Mesothelial cell of epicardium (in vitro differentiated cells): ENCODE measurements around the gene SNCA. TPM values are rescaled to one million over a fixed set of nuclear protein-coding genes. Genes with fewer than 3 reads are reported as not detected.

Source experiments
- DNase-seq, 2 experiments: peaks; one replicate each; pipeline ENCODE4 v3.0.0; 2021; ENCODE audit warnings: low spot score in 2 of 2; ENCODE audit not compliant: unreplicated experiment in 2 of 2
- H3K27ac Mint-ChIP-seq: 2 replicates; pipeline ENCODE4 v1.8.0; 2021; ENCODE audit warnings: mixed read lengths
- H3K27me3 Mint-ChIP-seq: 2 replicates; pipeline ENCODE4 v1.8.0; 2021; ENCODE audit warnings: low read depth, mixed read lengths
- H3K36me3 Mint-ChIP-seq: 2 replicates; pipeline ENCODE4 v1.8.0; 2021; ENCODE audit warnings: mixed read lengths
- H3K4me1 Mint-ChIP-seq: 2 replicates; pipeline ENCODE4 v1.8.0; 2021; ENCODE audit warnings: mixed read lengths
- H3K4me3 Mint-ChIP-seq: 2 replicates; pipeline ENCODE4 v1.8.0; 2021; ENCODE audit warnings: mild to moderate bottlenecking, moderate library complexity, mixed read lengths
- H3K9me3 Mint-ChIP-seq: 2 replicates; pipeline ENCODE4 v1.8.0; 2021; ENCODE audit warnings: mixed read lengths
- CTCF ChIP-seq: fragments of 200-600 bp; sonication (generic); IDR thresholded peaks from one replicate; pipeline ENCODE4 v1.5.0; 2021; ENCODE audit warnings: antibody characterized with exemption; ENCODE audit not compliant: unreplicated experiment
- total RNA-seq: library from RNA; stranded (reverse); gene quantifications from 3 replicates; pipeline ENCODE4 v1.2.1, GENCODE V29; 2021

The SNCA gene
- total RNA-seq, 1 donor from 2014 or later, result 14.8 TPM

GRCh38 chr4:89835413-89835812 lies 1.5 kb downstream of the SNCA start:
- Mint-ChIP-seq H3K4me1 (peaks cover 18% of the 10 kb centered on the region), H3K9me3 (no peaks in the 10 kb centered on the region), H3K36me3 (peaks cover 13% of the 10 kb centered on the region), H3K27me3 (no peaks in the 10 kb centered on the region), H3K4me3 (peak overlapping the region; percentile 84), H3K27ac (no peak overlapping the region)
- TF ChIP-seq CTCF, result no peak
- no peak for DNase-seq

- no peak for DNase-seq
- Mint-ChIP-seq H3K4me3 (no peak overlapping the region), H3K36me3 (peaks cover 13% of the 10 kb centered on the region), H3K27me3 (no peaks in the 10 kb centered on the region), H3K27ac (no peak overlapping the region), H3K9me3 (no peaks in the 10 kb centered on the region), H3K4me1 (peaks cover 18% of the 10 kb centered on the region)
- TF ChIP-seq CTCF, result no peak
Measured at GRCh38 chr4:89834486-89835209, 2.3 kb downstream of the SNCA start.

- no peaks in the 10 kb centered on the region for H3K9me3 Mint-ChIP-seq
Measured at GRCh38 chr4:89829470-89830138, 7.4 kb downstream of the SNCA start.

GRCh38 chr4:89823416-89823815 lies 13.5 kb downstream of the SNCA start:
- no peak for TF ChIP-seq CTCF
- Mint-ChIP-seq H3K36me3 (peaks cover 16% of the 10 kb centered on the region), H3K4me1 (peaks cover 21% of the 10 kb centered on the region), H3K27me3 (no peaks in the 10 kb centered on the region), H3K4me3 (no peak overlapping the region), H3K27ac (peak overlapping the region; percentile 45), H3K9me3 (peaks cover 3% of the 10 kb centered on the region)
- DNase-seq, result no peak

More at GRCh38 chr4:89829470-89830138, 7.4 kb downstream of the SNCA start:
- no peak for TF ChIP-seq CTCF
- no peak overlapping the region for H3K27ac Mint-ChIP-seq
- no peak overlapping the region for H3K4me3 Mint-ChIP-seq
- no peaks in the 10 kb centered on the region for H3K4me1 Mint-ChIP-seq
- no peak for DNase-seq
- H3K27me3 Mint-ChIP-seq, result no peaks in the 10 kb centered on the region
- H3K36me3 Mint-ChIP-seq, result peaks cover 13% of the 10 kb centered on the region

GRCh38 chr4:89821612-89822011 lies 15.3 kb downstream of the SNCA start:
- no peaks in the 10 kb centered on the region for H3K27me3 Mint-ChIP-seq
- peaks cover 16% of the 10 kb centered on the region for H3K36me3 Mint-ChIP-seq
- H3K4me1 Mint-ChIP-seq, result peaks cover 22% of the 10 kb centered on the region
- no peak for DNase-seq
- H3K4me3 Mint-ChIP-seq, result no peak overlapping the region
- no peak overlapping the region for H3K27ac Mint-ChIP-seq
- TF ChIP-seq CTCF, result no peak
- H3K9me3 Mint-ChIP-seq, result peaks cover 3% of the 10 kb centered on the region
